GM12878 (cell line): ENCODE data around the gene PCDHGA5. TPM values are rescaled to one million over a fixed set of nuclear protein-coding genes. Genes with fewer than 3 reads are reported as not detected.

Source experiments
- CBX5 ChIP-seq: sonication (generic); IDR thresholded peaks from 2 replicates; pipeline ENCODE4 v1.6.1; 2016; ENCODE audit warnings: low read depth, moderate library complexity, mild to moderate bottlenecking, inconsistent platforms
- CHD1 ChIP-seq: IDR thresholded peaks from 2 replicates; pipeline ENCODE4 v1.6.1; 2012; ENCODE audit warnings: low read depth, low read length, improper control_type of control experiment
- CREB1 ChIP-seq: IDR thresholded peaks from 2 replicates; pipeline ENCODE4 v1.6.1; 2012; ENCODE audit warnings: low read depth, mild to moderate bottlenecking, inconsistent platforms
- CREM ChIP-seq: IDR thresholded peaks from 2 replicates; pipeline ENCODE4 v1.6.1; 2014; ENCODE audit warnings: antibody characterized with exemption, low read depth
- CUX1 ChIP-seq: IDR thresholded peaks from 2 replicates; pipeline ENCODE4 v1.6.1; 2012; ENCODE audit warnings: improper control_type of control experiment, low read depth, low read length; ENCODE audit not compliant: insufficient replicate concordance
- GABPA ChIP-seq: IDR thresholded peaks from 2 replicates; pipeline ENCODE4 v1.6.1; 2014; ENCODE audit warnings: antibody characterized with exemption, low read depth, mild to moderate bottlenecking, inconsistent platforms
- IKZF1 ChIP-seq: fragments of 450-650 bp; conservative IDR thresholded peaks from 2 replicates; pipeline ENCODE4 v1.6.1; 2017; ENCODE audit warnings: antibody characterized with exemption, mild to moderate bottlenecking
- MTA2 ChIP-seq: fragments of 450-650 bp; IDR thresholded peaks from 2 replicates; pipeline ENCODE4 v1.6.1; 2016; ENCODE audit warnings: low read depth, mild to moderate bottlenecking, moderate library complexity
- MTA3 ChIP-seq: IDR thresholded peaks from 2 replicates; pipeline ENCODE4 v1.6.1; 2012; ENCODE audit warnings: low read length, inconsistent platforms, borderline replicate concordance
- MYC ChIP-seq: IDR thresholded peaks from 2 replicates; pipeline ENCODE4 v1.6.1; 2011; ENCODE audit warnings: mild to moderate bottlenecking, low read length, moderate library complexity, inconsistent platforms; ENCODE audit not compliant: insufficient read depth, insufficient replicate concordance, insufficient read length, severe bottlenecking
- NFYB ChIP-seq: IDR thresholded peaks from 2 replicates; pipeline ENCODE4 v1.6.1; 2011; ENCODE audit warnings: low read depth, mild to moderate bottlenecking, low read length, improper control_type of control experiment, moderate library complexity; ENCODE audit not compliant: insufficient read depth
- NRF1 ChIP-seq: conservative IDR thresholded peaks from 2 replicates; pipeline ENCODE4 v1.6.1; 2011; ENCODE audit warnings: mild to moderate bottlenecking, low read depth, low read length, improper control_type of control experiment
- PAX8 ChIP-seq: fragments of 450-650 bp; IDR thresholded peaks from 2 replicates; pipeline ENCODE4 v1.6.1; 2017; ENCODE audit warnings: mild to moderate bottlenecking, moderate library complexity
- POLR2AphosphoS2 ChIP-seq: IDR thresholded peaks from 2 replicates; pipeline ENCODE4 v1.6.1; 2011; ENCODE audit warnings: low read depth, mild to moderate bottlenecking, low read length, improper control_type of control experiment, moderate library complexity
- POLR2AphosphoS5 ChIP-seq: IDR thresholded peaks from 2 replicates; pipeline ENCODE4 v1.6.1; 2011; ENCODE audit warnings: mild to moderate bottlenecking, low read length, inconsistent platforms
- SP1 ChIP-seq: IDR thresholded peaks from one replicate; pipeline ENCODE4 v1.6.1; 2011; ENCODE audit warnings: low read depth, low read length
- SRF ChIP-seq, 2 experiments: IDR thresholded peaks; 2 replicates each; pipeline ENCODE4 v1.6.1; 2011; ENCODE audit warnings: low read depth in 2 of 2, low read length in 2 of 2, mild to moderate bottlenecking in 1 of 2, moderate library complexity in 1 of 2
- SUPT20H ChIP-seq: IDR thresholded peaks from 2 replicates; pipeline ENCODE4 v1.6.1; 2011; ENCODE audit warnings: low read depth, mild to moderate bottlenecking, low read length, moderate library complexity, borderline replicate concordance; ENCODE audit not compliant: control insufficient read depth
- SUZ12 ChIP-seq: fragments of 200-600 bp; sonication (generic); IDR thresholded peaks from one replicate; pipeline ENCODE4 v1.6.1; 2018; ENCODE audit warnings: antibody characterized with exemption, mild to moderate bottlenecking; ENCODE audit not compliant: unreplicated experiment
- TCF12 ChIP-seq: IDR thresholded peaks from 2 replicates; pipeline ENCODE4 v1.6.1; 2011; ENCODE audit warnings: low read depth, mild to moderate bottlenecking, low read length
- ZBED1 ChIP-seq: IDR thresholded peaks from 2 replicates; pipeline ENCODE4 v1.6.1; 2016; ENCODE audit warnings: borderline replicate concordance
- ZNF592 ChIP-seq: fragments of 450-650 bp; IDR thresholded peaks from 2 replicates; pipeline ENCODE4 v1.6.1; 2017; ENCODE audit warnings: mild to moderate bottlenecking, moderate library complexity
- polyA plus RNA-seq, 11 experiments: library from polyadenylated mRNA; depleted of rRNA in 4 of 11; unstranded in 6 of 11; stranded (reverse) in 5 of 11; fragments of >200 nt; fragmentation: Nextera tagmentation in 4 of 11; fragmentation: Illumina TruSeq in 1 of 11; extraction: Ambion mirVana in 4 of 11; extraction: Trizol in 1 of 11; gene quantifications; 1 replicate in 1 of 11; 2 replicates in 10 of 11; pipeline versions ENCODE4 v1.2.1 to v1.2.3, GENCODE V29; 2011 to 2016; ENCODE audit warnings: inconsistent platforms in 2 of 11, missing spikeins in 2 of 11, low read depth in 1 of 11
- total RNA-seq, 4 experiments: library from RNA; depleted of rRNA in 3 of 4; stranded (reverse); fragments of >200 nt in 3 of 4; fragmentation: Illumina TruSeq in 1 of 4; extraction: Trizol in 1 of 4; gene quantifications; 2 replicates each; pipeline versions ENCODE4 v1.2.1 to v1.2.3, GENCODE V29; 2013 to 2021

PCDHGA5 gene
- total and polyA plus RNA-seq, 10 of the 15 experiments (the other 5 are each of a cell fraction or from before 2014, with no cell fraction given), result 0.10 to 0.23 (median 0.16) TPM; not detected in 4

DNA sequence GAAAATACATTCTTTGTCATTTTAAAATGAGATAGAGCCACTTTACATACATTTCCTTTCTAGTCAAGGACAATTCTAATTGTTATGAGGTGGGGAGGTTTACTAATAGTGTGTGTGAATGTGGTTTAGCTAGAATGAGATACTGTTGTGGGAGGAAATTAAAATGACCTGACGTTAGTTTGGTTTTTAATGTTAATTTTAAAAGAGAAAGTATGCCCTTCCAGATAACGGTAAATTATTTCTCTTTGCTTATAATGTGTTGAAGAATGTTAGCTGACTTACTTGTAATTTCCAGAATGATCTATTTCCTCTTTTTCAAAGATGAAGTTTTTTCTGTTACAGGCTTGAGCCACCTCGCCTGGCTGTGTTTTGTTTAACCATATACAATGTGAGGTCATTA is 41.7 kb upstream of the PCDHGA5 start (continued):
- TF ChIP-seq CUX1 (no peak), MTA2 (no peak), MYC (no peak), SUPT20H (no peak), SP1 (no peak), NFYB (no peak), PAX8 (no peak), SRF (IDR thresholded peaks at IDR 0.05; ENCODE audit: low read depth in 2 of 2, low read length in 2 of 2) (no peak), NRF1 (no peak), IKZF1 (no peak), POLR2AphosphoS2 (no peak), CHD1 (no peak), CREM (peak; percentile 54; the same call in 1 of the 2 replicates), CBX5 (no peak), GABPA (peak; percentile 44; the same call in 1 of the 2 replicates), SUZ12 (no peak), ZBED1 (no peak; the same call in 1 of the 2 replicates), ZNF592 (no peak), CREB1 (peak; percentile 41; the same call in 1 of the 2 replicates), MTA3 (no peak), TCF12 (no peak), POLR2AphosphoS5 (no peak)
